DOHH2 (cell line): Measurements from ENCODE around the gene GRID2.

Experiments
- H3F3A ChIP-seq: fragments of 200-600 bp; sonication (generic), shearing (Covaris generic); 2 replicates; pipeline ENCODE4 v1.6.0; 2016; ENCODE audit warnings: antibody characterized with exemption, mild to moderate bottlenecking; ENCODE audit not compliant: control insufficient read depth, insufficient read depth
- H3K27ac ChIP-seq: fragments of 200-600 bp; sonication (generic); 2 replicates; pipeline ENCODE4 v1.5.1; 2014; ENCODE audit warnings: low read depth, mild to moderate bottlenecking, low read length, moderate library complexity
- H3K27me3 ChIP-seq: fragments of 200-600 bp; sonication (generic); 2 replicates; pipeline ENCODE4 v1.6.1; 2014; ENCODE audit warnings: mild to moderate bottlenecking, low read length, mixed read lengths; ENCODE audit not compliant: control insufficient read depth
- H3K36me3 ChIP-seq: fragments of 200-600 bp; sonication (generic); 2 replicates; pipeline ENCODE4 v1.6.1; 2014; ENCODE audit warnings: mild to moderate bottlenecking, low read length, moderate library complexity, mixed read lengths; ENCODE audit not compliant: control insufficient read depth
- H3K4me1 ChIP-seq: fragments of 200-600 bp; sonication (generic); 2 replicates; pipeline ENCODE4 v1.6.1; 2014; ENCODE audit warnings: mild to moderate bottlenecking, low read length, mixed read lengths; ENCODE audit not compliant: control insufficient read depth
- H3K4me2 ChIP-seq: fragments of 200-600 bp; sonication (generic); 2 replicates; pipeline ENCODE4 v1.6.0; 2014; ENCODE audit warnings: mild to moderate bottlenecking, low read length, moderate library complexity
- H3K4me3 ChIP-seq: fragments of 200-600 bp; sonication (generic); 2 replicates; pipeline ENCODE4 v1.5.1; 2014; ENCODE audit warnings: mild to moderate bottlenecking, low read length, mixed read lengths
- H3K79me2 ChIP-seq: fragments of 200-600 bp; sonication (generic); 2 replicates; pipeline ENCODE4 v1.6.1; 2014; ENCODE audit warnings: mild to moderate bottlenecking, low read length, mixed read lengths; ENCODE audit not compliant: control insufficient read depth
- H3K9me2 ChIP-seq: fragments of 200-600 bp; sonication (generic); replicated peaks from 2 replicates; pipeline ENCODE4 v1.6.1; 2014; ENCODE audit warnings: mild to moderate bottlenecking, low read length, mixed read lengths; ENCODE audit not compliant: control insufficient read depth
- H3K9me3 ChIP-seq: fragments of 200-600 bp; sonication (generic); 2 replicates; pipeline ENCODE4 v1.6.1; 2014; ENCODE audit warnings: antibody characterized with exemption, low read length, mixed read lengths; ENCODE audit not compliant: control insufficient read depth, insufficient read depth
- H4K20me1 ChIP-seq: fragments of 200-600 bp; sonication (generic); 2 replicates; pipeline ENCODE4 v1.6.0; 2014; ENCODE audit warnings: low read depth, mild to moderate bottlenecking, antibody characterized with exemption, low read length, moderate library complexity; ENCODE audit not compliant: control insufficient read depth, insufficient read depth
- CTCF ChIP-seq: fragments of 200-600 bp; sonication (generic); IDR thresholded peaks from one replicate; pipeline ENCODE4 v1.5.1; 2014; ENCODE audit warnings: antibody characterized with exemption, mild to moderate bottlenecking, low read depth, low read length; ENCODE audit not compliant: poor library complexity, severe bottlenecking
- EZH2phosphoT487 ChIP-seq: fragments of 200-600 bp; sonication (generic); IDR thresholded peaks from 2 replicates; pipeline ENCODE4 v1.6.1; 2017; ENCODE audit warnings: borderline replicate concordance, mild to moderate bottlenecking, antibody characterized with exemption, low read length, moderate library complexity, mixed read lengths

The GRID2 gene

GRCh38 chr4:93327346-93327745 is 1023.6 kb downstream of the GRID2 start:
- H3K9me3 ChIP-seq = no peaks in the 10 kb centered on the region
- H3K27me3 ChIP-seq = no peaks in the 10 kb centered on the region
- no peaks in the 10 kb centered on the region for H3F3A ChIP-seq
- H3K36me3 ChIP-seq = no peaks in the 10 kb centered on the region
- no peaks in the 10 kb centered on the region for H4K20me1 ChIP-seq
- H3K9me2 ChIP-seq = no peaks in the 10 kb centered on the region
- no peak overlapping the region for H3K4me3 ChIP-seq
- no peaks in the 10 kb centered on the region for H3K79me2 ChIP-seq
- no peak overlapping the region for H3K4me2 ChIP-seq
- no peak overlapping the region for H3K27ac ChIP-seq
- no peaks in the 10 kb centered on the region for H3K4me1 ChIP-seq
- TF ChIP-seq EZH2phosphoT487 (no peak), CTCF (no peak)

- TF ChIP-seq EZH2phosphoT487 (no peak), CTCF (no peak)
- H3K79me2 ChIP-seq = no peaks in the 10 kb centered on the region
Observed at GRCh38 chr4:93334003-93334402, 1030.2 kb downstream of the GRID2 start.

GRCh38 chr4:93337196-93337595 is 1033.4 kb downstream of the GRID2 start:
- Histone ChIP-seq H3K27ac (no peak overlapping the region), H3K27me3 (no peaks in the 10 kb centered on the region), H3K9me3 (no peaks in the 10 kb centered on the region), H3K79me2 (no peaks in the 10 kb centered on the region), H3K4me3 (no peak overlapping the region), H4K20me1 (no peaks in the 10 kb centered on the region), H3K9me2 (no peaks in the 10 kb centered on the region), H3F3A (no peaks in the 10 kb centered on the region), H3K36me3 (no peaks in the 10 kb centered on the region), H3K4me2 (no peak overlapping the region), H3K4me1 (no peaks in the 10 kb centered on the region)
- TF ChIP-seq EZH2phosphoT487 (no peak), CTCF (no peak)

More at GRCh38 chr4:93334003-93334402, 1030.2 kb downstream of the GRID2 start:
- Histone ChIP-seq H3K27me3 (no peaks in the 10 kb centered on the region), H3K27ac (no peak overlapping the region), H3K4me2 (no peak overlapping the region), H3K9me3 (no peaks in the 10 kb centered on the region), H3K4me1 (no peaks in the 10 kb centered on the region), H3K36me3 (no peaks in the 10 kb centered on the region), H3K9me2 (no peaks in the 10 kb centered on the region), H3K4me3 (no peak overlapping the region), H4K20me1 (no peaks in the 10 kb centered on the region), H3F3A (no peaks in the 10 kb centered on the region)

GRCh38 chr4:93342738-93343137 is 1039.0 kb downstream of the GRID2 start:
- H3K4me2 ChIP-seq = no peak overlapping the region
- H3K4me1 ChIP-seq = no peaks in the 10 kb centered on the region
- H4K20me1 ChIP-seq = no peaks in the 10 kb centered on the region
- H3K27ac ChIP-seq = no peak overlapping the region
- H3K4me3 ChIP-seq = no peak overlapping the region
- no peaks in the 10 kb centered on the region for H3K79me2 ChIP-seq
- no peaks in the 10 kb centered on the region for H3F3A ChIP-seq
- no peaks in the 10 kb centered on the region for H3K36me3 ChIP-seq
- TF ChIP-seq EZH2phosphoT487 (no peak), CTCF (no peak)
- no peaks in the 10 kb centered on the region for H3K9me3 ChIP-seq
- no peaks in the 10 kb centered on the region for H3K9me2 ChIP-seq
- no peaks in the 10 kb centered on the region for H3K27me3 ChIP-seq
